GM18951 (cell line): ENCODE measurements around the gene ZHX3.

Source experiments
- POLR2A ChIP-seq: IDR thresholded peaks from 4 replicates; pipeline ENCODE4 v1.6.1; 2011; ENCODE audit warnings: mild to moderate bottlenecking; ENCODE audit not compliant: insufficient read length, insufficient read depth; ENCODE audit errors: extremely low read depth
- in situ Hi-C: fragments of 300-500 bp; cut with MboI; formaldehyde crosslinking; loops from one replicate; pipeline ENCODE4 v1.12.0; 2022; ENCODE audit warnings: low sequenced_read_pairs, mixed read lengths, inconsistent platforms; ENCODE audit not compliant: unreplicated experiment

Gene ZHX3

GRCh38 chr20:41360831-41361756, 43.6 kb upstream of the ZHX3 start:
- in situ Hi-C loops, result no loop called here
- no peak for TF ChIP-seq POLR2A

- in situ Hi-C loops, result no loop called here
- no peak for TF ChIP-seq POLR2A
Observed at GRCh38 chr20:41359541-41360011, 42.0 kb upstream of the ZHX3 start.

- in situ Hi-C loops, result no loop called here
- no peak for TF ChIP-seq POLR2A
Observed at GRCh38 chr20:41358717-41359116, 41.2 kb upstream of the ZHX3 start.

GRCh38 chr20:41358230-41358629, 40.7 kb upstream of the ZHX3 start:
- TF ChIP-seq POLR2A, result no peak
- in situ Hi-C loops, result no loop called here

GRCh38 chr20:41357424-41358163, 40.1 kb upstream of the ZHX3 start:
- in situ Hi-C loops, result no loop called here
- TF ChIP-seq POLR2A, result no peak

GRCh38 chr20:41356951-41357350, 39.4 kb upstream of the ZHX3 start:
- in situ Hi-C loops, result no loop called here
- no peak for TF ChIP-seq POLR2A

GRCh38 chr20:41355598-41356203, 38.2 kb upstream of the ZHX3 start:
- no peak for TF ChIP-seq POLR2A
- in situ Hi-C loops, result no loop called here

- no peak for TF ChIP-seq POLR2A
Observed at GRCh38 chr20:41355192-41355591, 37.7 kb upstream of the ZHX3 start.

GRCh38 chr20:41353530-41353929, 36.0 kb upstream of the ZHX3 start:
- TF ChIP-seq POLR2A, result no peak
- in situ Hi-C loops, result no loop called here

More at GRCh38 chr20:41355192-41355591, 37.7 kb upstream of the ZHX3 start:
- in situ Hi-C loops, result no loop called here

GRCh38 chr20:41352666-41353065, 35.1 kb upstream of the ZHX3 start:
- in situ Hi-C loops, result no loop called here
- no peak for TF ChIP-seq POLR2A

- in situ Hi-C loops, result no loop called here
- TF ChIP-seq POLR2A, result no peak
Observed at GRCh38 chr20:41352106-41352505, 34.6 kb upstream of the ZHX3 start.

- in situ Hi-C loops, result no loop called here
- TF ChIP-seq POLR2A, result no peak
Observed at GRCh38 chr20:41350408-41350962, 33.0 kb upstream of the ZHX3 start.

GRCh38 chr20:41349943-41350342, 32.4 kb upstream of the ZHX3 start:
- TF ChIP-seq POLR2A, result no peak
- in situ Hi-C loops, result no loop called here
